Germinal center (tissue), 1 donor: ENCODE data around the gene RSBN1L.

ENCODE experiments used
- DNase-seq: peaks from one replicate; pipeline ENCODE4 v3.0.0; 2012; ENCODE audit warnings: mixed read lengths, low spot score

Gene RSBN1L

DNA sequence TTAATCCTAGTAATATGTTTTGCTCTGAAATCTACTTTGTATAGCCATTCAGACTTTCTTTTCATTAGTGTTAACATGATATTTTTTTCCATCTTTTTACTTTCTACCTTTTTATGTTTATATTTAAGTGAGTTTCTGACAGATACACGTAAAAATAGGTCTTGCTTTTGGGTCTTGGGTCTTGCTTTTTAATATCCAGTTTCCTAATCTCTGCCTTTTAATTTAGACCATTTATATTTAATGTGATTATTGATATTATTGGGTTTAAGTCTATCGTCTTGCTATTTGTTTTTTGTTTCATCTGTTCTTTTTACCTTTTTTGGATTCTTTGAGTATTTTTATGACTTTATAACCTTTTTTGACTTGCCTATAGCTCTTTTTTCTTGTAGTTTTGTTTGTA is 110.2 kb downstream of the RSBN1L start:
- DNase-seq, result no peak

DNA sequence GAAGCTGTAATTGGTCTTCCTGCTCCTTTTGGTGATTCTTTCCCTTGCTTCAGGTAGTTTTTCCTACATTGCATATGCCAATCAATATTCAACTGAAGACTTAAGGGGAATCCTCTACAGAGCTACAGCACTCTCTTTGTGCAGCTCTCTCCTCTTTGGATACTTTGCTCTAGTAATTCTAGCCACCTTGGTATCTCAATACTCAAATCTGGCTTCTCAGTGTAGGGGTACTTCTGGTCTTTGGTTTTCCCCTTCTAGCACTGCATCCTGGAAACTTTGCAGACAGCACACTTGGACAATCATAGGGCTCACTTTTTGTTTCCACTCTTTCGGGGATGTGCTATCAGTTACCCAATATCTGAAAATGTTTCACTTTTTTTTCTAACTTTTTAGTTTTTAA is 112.3 kb downstream of the RSBN1L start:
- DNase-seq, result no peak

DNA sequence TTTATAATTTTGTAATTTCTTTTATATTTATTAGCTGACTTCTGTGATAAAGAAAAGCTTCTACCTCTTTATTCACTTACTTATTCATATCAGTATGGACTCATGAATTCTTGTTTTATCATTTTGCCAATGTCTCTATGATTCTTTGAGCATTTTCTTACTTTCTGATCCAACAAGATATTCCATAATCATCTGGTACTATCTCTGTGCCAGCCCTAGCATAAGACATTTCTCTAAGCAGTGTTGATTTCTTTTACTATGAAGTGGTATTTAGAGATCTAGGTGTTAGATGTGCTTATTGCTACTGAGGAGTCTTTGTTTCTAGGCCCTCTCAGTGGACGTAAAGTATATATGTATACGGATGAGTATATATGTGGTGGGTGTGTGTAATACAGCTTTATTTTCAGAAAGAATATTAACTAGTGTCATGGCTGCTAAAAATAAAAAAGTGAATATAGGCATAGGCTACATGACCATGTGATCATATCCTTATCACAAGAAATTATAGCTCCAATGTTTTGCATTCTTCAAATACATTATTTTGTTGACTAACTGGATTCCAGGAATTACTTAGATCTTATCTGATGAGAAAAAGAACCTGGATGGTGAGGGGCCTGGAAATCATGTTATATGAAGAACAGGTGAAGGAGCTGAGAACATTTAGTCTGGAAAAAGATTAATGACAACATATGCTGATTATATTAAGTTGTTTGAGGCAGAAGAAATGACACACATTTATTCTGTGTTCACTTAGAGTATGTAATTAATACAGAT is 115.4 kb downstream of the RSBN1L start:
- DNase-seq, result no peak

DNA sequence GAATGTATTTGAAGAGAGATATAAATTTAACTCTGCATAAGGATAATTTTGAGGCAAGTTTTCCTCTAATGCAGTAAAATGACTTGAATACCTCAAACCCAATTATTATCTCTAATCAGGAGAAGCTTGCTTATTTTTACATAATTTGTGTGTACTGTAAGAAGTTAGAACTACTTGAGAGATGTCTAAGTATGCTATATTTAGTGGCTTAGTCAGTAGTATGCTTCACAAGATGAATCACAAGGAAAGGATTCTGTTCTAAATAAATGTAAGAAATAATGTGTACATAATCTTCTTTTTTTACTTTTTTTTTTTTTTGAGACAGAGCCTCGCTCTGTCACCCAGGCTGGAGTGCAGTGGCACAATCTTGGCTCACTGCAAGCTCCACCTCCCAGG is 116.0 kb downstream of the RSBN1L start:
- no peak for DNase-seq

DNA sequence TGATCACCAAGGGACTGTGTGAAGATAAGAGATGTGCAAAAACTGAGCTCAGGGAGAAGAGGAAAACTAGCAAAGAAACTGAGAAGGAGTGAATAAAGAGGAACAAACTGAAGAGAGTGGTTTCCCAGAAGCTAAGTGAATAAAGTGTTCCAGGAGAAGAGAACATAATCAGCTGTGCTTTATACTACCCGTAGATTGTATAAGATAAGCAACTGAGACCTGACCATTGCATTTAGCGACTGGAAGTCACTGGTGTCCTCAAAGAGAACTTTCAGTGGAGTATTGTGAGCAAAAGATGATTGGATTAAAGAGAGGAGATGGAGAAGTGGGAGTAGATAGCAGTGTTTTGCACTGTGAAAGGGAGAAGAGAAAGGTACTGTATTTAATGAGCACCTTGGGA is 116.9 kb downstream of the RSBN1L start:
- no peak for DNase-seq

DNA sequence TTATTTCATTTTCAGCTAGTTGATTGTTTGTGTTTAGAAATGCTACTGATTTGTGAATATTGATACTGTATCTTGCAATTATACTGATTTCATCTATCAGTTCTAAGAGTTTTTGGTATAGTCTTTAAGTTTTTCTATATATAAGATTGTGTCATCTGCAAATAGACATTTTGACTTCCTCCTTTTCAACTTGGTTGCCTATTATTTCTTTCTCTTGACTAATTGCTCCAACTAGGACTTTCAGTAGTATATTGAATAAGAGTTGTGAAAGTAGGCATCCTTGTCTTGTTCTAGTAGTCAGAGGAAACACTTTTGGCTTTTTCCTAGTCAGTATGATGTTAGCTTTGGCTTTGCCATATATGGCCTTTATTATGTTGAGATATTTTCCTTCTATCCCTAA is 122.8 kb downstream of the RSBN1L start:
- DNase-seq, result no peak

DNA sequence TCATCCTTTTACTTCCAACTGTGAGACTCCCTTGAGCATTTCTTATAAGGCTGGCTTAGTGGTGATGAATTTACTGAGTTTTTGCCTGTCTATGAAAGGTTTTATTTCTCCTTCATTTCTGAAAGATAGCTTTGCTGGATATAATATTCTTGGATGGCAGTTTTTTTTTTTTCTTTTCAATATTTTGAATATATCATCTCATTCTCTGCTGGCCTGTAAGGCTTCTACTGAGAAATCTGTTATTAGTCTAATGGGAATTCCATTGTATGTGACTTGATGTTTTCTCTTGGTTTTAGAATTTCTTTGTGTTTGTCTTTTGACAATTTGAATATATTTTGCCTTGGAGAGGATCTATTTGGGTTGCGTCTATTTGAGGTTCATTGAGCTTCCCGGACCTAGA is 124.7 kb downstream of the RSBN1L start:
- no peak for DNase-seq

DNA sequence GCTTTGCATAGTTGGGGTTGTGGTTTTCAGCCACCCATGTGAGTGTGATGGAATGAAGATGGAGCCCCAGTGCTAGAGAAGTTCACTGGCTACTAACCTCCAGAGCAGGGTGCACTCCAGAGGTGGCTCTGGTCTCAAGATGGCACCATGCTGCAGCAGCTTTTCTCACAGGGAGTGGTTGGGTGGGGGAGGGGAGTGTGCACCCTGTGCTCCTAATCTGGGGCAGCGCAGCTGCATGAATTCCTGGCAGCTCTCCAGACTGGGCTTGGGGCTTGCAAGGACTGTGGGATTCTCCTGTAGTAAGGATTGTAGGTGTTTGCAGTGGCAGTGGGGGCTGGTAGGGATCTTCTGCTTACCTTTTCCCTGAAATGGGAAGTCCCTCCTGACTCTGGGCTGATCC is 126.0 kb downstream of the RSBN1L start:
- DNase-seq, result no peak

DNA sequence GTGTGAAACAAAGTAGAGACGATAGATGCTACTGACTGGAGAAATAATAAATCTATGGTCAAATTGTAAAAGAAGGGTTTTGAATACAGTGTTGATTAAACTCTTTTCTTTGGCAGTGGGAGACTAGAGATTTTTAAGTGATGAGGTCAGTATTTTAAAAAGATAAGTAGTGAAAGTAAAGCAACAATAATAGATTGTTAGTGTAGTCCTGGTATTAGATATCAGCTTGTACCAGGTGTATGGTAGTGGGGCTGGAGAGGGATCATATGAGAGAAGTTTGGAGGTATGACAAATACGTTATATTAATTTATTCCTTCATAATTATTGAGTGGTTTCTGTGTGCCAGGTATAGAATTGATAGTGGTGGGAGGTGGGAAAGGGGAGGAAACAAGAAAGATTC is 127.5 kb downstream of the RSBN1L start:
- no peak for DNase-seq

DNA sequence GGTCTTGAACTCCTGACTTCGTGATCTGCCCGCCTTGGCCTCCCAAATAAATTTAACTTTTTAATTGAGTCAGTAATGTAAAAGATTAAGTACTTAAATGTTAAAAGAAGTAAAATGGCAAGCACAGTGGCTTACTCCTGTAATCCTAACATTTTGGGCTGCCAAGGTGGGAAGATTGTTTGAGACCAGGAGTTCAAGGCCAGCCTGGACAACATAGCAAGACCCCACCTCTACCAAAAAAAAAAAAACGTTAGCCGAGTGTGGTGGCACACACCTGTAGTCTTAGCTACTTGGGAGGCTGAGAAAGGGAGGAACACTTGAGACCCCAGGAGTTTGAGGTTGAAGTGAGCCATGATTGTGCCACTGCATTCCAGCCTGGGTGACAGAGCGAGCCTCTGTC is 128.4 kb downstream of the RSBN1L start:
- no peak for DNase-seq

DNA sequence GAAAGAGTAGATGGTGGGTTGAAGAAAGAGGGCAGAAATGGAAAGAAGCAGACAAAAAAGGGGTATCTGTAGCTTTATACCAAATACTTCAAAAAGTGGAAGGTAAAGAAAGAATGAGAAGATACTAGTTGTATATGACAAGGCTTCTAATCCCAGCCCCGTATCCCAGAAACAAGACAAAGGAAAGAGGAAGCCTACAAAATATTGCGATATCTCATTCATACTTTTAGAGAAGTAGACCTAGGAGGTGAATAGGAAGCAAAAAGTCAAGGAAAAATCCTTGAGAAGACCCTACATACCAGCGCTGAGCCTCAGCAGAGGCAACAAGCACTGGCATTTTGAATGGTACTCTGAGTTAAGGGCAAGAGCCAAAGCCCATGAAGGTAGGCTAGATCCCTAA is 128.9 kb downstream of the RSBN1L start:
- no peak for DNase-seq

DNA sequence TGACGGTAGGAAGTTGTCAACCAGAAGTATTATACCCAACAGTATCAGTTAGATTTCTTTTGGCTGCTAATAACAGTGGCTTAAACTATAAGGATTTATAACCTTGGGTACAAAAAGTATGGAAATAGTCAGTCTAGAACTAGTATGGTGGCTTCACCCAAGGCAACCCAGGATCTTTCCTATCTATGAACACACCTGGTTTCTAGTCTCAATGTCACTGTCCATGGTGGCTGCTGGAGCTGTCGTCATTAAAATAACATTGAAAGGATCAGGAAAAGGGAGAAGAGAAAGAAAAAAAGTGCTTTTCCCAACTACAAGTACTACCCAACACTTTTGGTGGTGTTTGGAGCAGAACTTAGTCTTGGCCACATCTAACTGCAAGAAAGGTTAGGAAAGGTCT is 130.0 kb downstream of the RSBN1L start:
- DNase-seq, result no peak

DNA sequence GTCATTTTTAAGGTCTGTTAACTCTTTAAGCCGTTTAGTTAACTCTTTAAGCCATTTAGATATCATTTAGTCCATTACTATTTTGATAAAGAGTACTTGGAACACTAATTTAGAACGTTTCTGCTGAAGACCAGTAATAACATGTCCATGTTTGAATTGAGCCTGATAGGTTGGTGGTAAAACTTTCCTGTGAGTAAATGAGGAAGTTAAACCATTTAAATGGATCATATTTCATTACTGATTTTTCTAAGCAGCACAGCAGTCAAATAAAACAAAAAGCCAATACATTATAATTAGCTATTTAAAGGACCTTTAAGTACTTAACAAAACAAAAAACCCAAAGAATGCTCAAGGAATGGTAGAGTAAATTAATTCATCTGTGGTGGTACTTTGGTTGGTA is 131.7 kb downstream of the RSBN1L start:
- no peak for DNase-seq

DNA sequence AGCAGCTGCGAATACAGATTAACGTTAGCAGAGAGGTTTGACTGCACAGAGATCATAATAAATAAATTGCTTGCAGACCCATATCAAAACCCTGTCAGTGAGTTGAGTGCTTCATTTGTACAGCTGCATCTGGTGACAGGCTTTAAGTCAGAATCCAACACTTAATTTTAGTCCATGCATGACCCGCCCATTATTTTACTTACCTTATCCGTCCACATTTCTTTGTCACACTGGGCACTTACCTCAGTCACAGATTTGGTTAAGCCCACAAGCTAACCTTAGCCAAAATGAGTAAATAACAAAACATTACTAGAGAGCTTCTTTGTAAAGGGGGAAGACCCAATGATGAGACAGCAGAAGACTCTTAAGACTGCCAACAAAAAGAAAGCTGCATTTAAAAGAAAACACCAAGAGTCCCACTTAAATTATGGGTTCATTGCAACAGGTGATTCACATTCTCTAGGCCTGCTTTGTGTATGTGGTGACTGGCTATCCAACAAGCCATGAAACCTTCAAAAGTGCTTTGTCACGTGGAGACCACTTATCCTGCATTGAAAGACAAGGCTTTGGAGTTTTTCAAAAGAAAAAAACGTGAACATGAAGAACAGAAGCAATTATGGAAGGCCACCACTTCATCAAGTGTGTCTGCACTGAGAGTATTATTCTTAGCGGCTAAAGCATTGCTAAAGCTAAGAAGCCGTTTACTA is 134.5 kb downstream of the RSBN1L start:
- DNase-seq, result no peak

DNA sequence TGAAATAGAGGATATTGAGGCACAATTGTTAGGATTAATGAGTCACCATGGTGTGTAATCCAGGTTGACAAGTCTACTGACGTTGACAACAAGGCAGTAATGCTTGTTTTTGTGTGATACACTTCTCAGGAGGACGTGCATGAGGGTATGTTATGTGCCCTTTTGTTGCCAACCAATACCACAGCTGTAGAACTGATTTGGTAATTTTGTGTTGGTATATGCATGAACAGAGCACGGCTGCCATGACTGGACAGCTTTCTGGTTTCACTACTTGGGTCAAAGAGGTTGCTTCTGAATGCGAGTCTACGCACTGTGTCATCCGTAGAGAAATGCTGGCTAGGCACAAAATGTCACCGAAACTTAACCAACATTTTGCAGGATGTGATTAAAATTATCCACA is 135.2 kb downstream of the RSBN1L start:
- DNase-seq, result no peak

DNA sequence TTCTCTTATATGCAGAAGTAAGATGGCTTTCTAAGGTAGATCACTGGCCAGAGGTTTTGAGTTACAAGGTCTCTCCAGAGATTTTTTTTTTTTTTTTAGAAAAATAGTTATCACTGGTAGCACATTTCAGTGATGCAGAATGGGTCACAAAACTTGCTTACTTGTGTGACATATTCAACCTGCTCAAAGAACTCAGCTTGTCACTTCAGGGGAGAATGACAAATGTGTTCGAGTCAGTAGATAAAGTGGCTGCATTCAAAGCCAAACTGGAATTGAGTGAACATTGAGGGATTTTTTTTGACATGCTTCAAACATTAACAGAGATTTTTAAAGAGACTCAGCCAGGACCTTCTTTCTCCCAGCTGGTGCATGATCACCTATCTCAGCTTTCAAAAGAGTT is 135.7 kb downstream of the RSBN1L start:
- DNase-seq, result no peak
